Fibroblast of the aortic adventitia (primary cell): Measurements from ENCODE around the gene LMX1B. TPM values are rescaled to one million over a fixed set of nuclear protein-coding genes. Genes with fewer than 3 reads are reported as not detected.

Source experiments
- DNase-seq: peaks from one replicate; pipeline ENCODE4 v3.0.0-alpha.2; 2010; ENCODE audit warnings: low read depth
- H3K4me3 ChIP-seq: 2 replicates; pipeline ENCODE4 v1.5.1; 2011; ENCODE audit warnings: low read depth, mild to moderate bottlenecking, control low read depth, low read length, moderate library complexity
- total RNA-seq: library from RNA; depleted of rRNA; stranded (reverse); fragments of >200 nt; gene quantifications from 2 replicates; pipeline ENCODE4 v1.2.3, GENCODE V29; 2012; ENCODE audit warnings: low replicate concordance
- TF ChIP-seq, protein P1 (sequence below): IDR thresholded peaks from 2 replicates; pipeline ENCODE4 v1.5.1; 2011; ENCODE audit warnings: mild to moderate bottlenecking, low read length, control low read depth, inconsistent platforms; ENCODE audit not compliant: insufficient read depth

The LMX1B gene
- total RNA-seq, 1 donor = not detected

DNA sequence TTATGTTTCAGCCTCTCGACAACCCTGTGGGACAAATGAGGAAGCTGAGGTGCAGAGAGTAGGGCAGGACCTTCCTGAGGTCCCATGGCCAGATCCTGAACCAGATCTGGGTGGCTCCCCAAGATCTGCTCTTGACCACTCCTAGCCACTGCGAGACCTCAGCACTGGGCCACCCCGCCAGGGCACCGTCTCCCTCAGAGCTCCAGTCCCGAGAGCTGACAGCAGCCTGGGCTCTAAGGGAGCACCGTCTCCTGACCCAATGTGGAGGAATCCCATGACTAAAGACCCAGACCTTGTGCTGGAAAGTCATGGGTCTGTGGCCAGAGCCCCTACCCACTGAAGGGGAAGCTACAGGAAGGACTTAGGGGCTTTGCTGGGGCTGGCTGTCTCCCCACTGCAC is 4.5 kb upstream of the LMX1B start:
- H3K4me3 ChIP-seq = no peak overlapping the region
- TF ChIP-seq, protein P1, sequence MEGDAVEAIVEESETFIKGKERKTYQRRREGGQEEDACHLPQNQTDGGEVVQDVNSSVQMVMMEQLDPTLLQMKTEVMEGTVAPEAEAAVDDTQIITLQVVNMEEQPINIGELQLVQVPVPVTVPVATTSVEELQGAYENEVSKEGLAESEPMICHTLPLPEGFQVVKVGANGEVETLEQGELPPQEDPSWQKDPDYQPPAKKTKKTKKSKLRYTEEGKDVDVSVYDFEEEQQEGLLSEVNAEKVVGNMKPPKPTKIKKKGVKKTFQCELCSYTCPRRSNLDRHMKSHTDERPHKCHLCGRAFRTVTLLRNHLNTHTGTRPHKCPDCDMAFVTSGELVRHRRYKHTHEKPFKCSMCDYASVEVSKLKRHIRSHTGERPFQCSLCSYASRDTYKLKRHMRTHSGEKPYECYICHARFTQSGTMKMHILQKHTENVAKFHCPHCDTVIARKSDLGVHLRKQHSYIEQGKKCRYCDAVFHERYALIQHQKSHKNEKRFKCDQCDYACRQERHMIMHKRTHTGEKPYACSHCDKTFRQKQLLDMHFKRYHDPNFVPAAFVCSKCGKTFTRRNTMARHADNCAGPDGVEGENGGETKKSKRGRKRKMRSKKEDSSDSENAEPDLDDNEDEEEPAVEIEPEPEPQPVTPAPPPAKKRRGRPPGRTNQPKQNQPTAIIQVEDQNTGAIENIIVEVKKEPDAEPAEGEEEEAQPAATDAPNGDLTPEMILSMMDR = no peak
- DNase-seq = no peak

DNA sequence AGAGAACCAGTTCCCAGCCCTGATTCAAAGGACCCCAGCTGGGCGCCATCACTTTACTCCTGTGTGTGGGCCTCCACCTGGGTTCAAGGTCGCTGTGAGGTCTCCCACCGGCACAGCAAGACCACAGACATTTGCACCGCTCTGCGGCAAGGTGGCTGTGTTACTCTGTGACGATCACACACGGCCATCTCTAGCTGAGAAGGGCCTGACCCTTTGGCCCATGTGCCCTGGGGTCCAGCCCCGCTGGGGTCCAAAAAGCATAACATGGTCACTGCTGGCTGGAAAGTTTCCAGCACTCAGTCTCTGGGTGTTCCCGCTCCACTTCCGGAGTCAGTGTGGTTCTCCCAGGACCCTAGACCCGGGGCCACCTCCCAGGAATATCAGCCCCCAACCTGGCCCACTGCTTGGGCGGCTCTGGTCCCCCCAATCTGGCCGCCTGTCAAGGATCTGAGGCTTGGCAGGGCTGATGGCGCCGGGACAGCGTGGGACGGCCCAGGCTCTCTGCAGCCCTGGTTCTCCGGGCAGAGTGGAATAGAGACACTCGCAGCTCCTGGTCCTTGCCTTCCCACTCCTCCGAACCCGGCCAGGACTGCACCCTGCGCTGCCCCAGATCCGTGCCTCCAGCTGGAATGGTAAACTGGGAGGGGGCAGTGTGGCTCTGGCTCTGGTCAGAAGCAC is 3.9 kb upstream of the LMX1B start:
- TF ChIP-seq, protein P1 = no peak
- DNase-seq = no peak
- no peak overlapping the region for H3K4me3 ChIP-seq

DNA sequence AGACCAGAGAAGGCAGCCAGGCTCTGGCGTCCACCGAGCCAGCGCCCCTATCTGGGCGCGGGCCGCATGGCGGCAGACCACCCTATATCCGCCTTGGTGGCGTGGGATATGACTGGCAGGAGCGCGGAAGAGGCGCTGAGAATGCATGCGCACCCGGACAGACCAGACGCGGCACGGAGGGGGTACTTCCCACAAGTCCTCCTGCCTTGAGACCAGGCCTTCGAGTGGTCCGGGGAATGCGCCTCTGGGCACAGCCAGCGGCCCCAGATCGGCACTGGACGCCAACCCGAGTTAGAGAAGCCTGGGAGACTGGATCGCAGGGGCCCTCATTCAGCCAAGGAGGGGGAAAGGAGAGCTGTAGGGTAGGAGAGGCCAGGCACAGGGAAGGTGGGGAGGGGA is 2.5 kb upstream of the LMX1B start:
- no peak for DNase-seq
- H3K4me3 ChIP-seq = no peak overlapping the region
- TF ChIP-seq, protein P1 = no peak

DNA sequence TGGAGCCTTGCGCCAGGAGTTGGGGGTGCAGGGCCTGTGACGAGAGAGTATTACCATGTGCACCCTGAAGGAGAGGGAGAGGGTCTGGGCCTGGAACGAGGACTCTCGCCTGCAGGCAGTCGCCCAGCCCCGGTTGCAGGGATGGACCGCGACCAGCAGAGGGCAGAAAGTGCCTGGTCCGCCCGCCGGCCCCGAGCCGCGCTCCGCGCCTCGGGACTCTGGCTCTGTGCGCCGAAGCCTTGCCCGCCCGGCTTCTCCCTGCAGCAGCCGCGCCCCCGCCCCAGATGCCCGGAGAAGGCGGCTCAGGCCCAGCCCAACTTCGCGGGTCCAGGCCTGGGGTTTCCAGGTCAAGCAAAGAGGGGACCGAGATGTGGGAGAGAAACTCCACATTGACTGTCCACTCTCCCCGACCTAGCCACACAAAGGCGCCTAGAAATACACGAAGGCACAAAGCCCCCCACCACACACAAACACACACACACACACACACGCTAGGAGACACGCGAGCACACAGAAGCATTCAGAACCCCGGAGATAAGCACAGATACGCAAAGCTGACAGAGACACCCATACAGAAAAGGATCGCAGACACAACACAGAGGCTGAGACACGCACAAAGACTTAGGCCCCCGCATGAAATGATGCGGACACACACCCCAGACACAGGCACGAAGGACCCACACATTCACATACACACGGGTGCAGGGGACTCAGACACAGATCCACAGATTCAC is 2.0 kb upstream of the LMX1B start:
- peak; percentile 47 for DNase-seq
- TF ChIP-seq, protein P1 = peak; percentile 76
- no peak overlapping the region for H3K4me3 ChIP-seq

DNA sequence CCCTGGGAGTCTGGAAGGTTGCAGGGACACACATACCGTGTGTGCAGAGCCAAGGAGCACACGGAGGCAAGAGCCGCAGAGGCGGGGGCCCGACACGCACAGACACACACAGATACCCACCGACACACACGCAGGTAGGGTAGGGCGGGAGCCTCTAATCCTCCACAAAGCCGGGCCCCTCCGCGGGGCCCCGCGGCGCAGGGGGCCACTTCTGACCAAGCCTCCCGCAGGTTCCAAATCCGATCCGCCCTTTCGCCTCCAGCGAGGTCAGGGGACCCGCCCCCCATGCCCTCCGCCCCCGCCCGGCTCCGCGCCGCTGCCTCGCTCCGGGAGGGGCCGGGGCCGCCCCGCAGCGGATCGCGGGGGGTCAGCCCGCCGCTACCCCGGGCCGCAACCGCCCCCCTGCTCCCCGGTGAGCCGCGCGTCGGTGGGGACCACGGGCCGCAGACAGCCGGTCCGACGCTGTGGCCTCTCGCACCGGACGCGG is 1.4 kb upstream of the LMX1B start:
- TF ChIP-seq, protein P1 = no peak
- no peak overlapping the region for H3K4me3 ChIP-seq
- DNase-seq = no peak

DNA sequence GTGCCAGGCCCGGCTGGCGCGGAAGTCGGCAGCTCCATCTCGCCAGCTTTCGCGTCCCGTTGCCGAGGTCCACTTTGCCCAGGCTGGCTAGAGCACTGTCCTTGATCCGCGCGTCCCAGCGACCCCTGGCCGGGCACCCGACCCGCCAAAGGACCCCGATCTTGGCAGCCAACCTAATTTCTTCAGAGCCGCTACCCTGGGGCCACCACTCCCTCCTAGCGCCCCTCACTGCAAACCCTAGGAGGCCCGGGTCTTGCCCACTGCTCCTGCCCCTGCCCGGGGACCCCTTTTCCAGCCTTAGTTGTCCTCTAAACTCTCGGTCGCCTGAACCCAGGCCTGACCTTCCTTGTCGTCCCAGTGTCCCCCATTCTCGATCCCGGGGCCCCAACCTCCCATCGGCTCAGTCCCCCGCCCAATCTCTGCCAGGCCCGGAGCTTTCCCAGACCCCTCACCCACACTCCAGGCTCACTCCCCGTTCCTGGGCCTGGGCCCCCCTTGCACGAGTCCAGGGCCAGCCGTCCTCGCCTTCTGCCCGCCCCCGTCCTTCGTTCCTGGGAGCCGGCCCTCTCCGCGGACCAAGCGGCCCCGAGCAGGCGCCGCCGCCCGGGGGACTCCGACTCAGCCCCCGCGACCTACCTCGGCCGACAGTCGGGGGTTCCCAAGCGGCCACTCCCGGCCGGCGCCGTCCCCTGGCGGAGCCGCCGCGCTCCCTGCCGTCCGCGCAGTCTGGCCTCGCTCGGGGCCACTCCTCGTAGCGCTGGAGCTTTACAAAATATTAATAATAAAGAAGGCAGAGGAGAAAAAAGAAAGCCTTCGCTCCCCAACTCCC is 701 bp upstream of the LMX1B start:
- DNase-seq = no peak
- TF ChIP-seq, protein P1 = no peak
- no peak overlapping the region for H3K4me3 ChIP-seq
